GM18951 (cell line): ENCODE results near the gene ATP8A2.

Source experiments
- POLR2A ChIP-seq: IDR thresholded peaks from 4 replicates; pipeline ENCODE4 v1.6.1; 2011; ENCODE audit warnings: mild to moderate bottlenecking; ENCODE audit not compliant: insufficient read length, insufficient read depth; ENCODE audit errors: extremely low read depth
- in situ Hi-C: fragments of 300-500 bp; cut with MboI; formaldehyde crosslinking; loops from one replicate; pipeline ENCODE4 v1.12.0; 2022; ENCODE audit warnings: low sequenced_read_pairs, mixed read lengths, inconsistent platforms; ENCODE audit not compliant: unreplicated experiment

ATP8A2 gene

DNA sequence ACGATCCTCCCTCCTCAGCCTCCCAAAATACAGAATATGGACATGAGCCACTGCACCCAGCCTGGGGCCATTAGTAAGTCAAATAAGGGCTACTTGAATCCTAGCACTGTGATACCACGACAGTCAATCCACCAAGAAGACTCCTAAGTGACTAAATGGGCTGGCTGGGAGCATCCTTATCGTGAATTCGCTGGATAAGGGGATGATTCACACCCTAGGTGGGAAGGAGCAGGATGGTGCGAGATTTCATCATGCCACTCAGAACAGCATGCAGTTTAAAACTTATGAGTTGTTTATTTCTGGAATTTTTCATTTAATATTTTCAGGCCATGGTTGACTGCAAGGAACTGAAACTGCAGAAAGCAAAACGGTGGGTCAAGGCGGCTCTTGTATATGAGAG, 30.2 kb downstream of the ATP8A2 start:
- no peak for TF ChIP-seq POLR2A
- in situ Hi-C loops = no loop called here

DNA sequence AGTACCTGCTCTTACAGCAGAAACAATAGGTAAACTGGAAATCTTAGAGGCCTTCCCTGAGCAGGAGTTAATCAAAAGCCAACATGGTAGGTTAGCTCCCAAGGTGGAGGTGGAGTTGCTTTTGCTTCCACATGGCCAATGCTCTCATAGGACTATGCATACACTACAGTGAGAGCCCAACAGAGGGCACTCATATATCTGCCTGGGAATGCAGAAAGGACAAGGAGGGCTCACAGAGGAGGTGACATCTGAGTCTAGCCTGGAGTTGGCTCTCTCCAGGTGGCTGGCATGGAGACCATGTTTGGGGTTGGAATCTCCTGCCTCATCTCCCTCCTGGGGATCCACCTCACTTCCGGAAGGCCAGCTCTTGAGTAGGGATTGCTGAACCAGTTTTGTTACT, 34.6 kb downstream of the ATP8A2 start:
- in situ Hi-C loops = no loop called here
- no peak for TF ChIP-seq POLR2A

DNA sequence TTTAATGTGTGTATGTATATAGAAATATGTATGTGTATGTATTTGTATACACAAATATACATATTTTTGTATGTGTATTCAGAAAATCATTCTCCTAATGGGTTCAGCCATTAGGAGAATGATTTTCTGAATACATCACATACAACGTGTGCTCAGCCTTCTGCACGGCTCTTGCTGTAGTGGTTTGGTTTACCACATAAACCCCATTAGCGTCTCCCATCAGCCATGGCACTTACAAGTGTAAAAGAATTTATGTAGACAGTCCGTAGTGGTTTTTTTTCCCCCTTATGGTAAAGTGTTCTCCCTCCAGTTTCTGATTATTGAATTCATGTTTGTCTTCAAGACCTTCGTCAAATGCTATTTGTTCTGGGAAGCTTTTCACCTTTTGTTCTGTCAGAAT, 38.2 kb downstream of the ATP8A2 start:
- in situ Hi-C loops = no loop called here
- no peak for TF ChIP-seq POLR2A

DNA sequence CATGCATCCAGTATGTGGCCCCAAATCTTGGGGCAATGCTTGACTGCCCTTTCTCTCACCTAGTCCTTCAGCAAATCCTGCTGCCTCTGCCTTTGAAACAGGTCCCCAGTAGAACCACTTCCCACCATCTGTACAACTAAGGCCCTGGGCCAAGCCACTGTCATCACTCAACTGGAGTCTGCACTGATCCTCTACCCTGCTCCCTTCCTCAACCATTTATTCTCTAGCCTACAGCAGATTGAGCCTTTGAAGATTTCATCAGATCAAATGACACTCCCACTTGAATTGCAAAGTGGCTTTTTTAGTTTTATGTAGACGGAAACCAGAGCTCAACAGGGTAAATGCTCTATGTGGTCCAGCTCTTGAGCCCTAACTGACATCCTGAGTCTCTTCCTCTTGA, 43.5 kb downstream of the ATP8A2 start:
- in situ Hi-C loops = no loop called here
- TF ChIP-seq POLR2A = no peak

DNA sequence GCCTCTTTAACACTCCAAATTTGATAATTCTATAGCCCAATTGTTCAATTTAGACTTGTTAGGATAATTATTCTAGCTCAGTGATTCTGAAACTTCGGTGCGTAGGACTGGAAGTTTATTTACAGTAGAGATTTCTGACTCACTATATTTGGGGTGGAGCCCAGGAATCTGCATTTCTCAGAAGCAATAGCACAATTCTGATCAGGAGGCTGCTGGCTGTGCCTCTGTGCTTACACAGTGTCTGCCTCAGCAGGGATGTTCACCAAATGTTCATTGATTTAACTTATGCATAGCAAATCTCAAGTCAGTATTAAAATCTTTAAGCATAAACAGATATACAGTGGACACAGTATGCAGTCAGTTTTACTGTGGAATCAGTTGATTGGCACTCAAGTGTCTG, 45.8 kb downstream of the ATP8A2 start:
- in situ Hi-C loops = no loop called here
- TF ChIP-seq POLR2A = no peak

DNA sequence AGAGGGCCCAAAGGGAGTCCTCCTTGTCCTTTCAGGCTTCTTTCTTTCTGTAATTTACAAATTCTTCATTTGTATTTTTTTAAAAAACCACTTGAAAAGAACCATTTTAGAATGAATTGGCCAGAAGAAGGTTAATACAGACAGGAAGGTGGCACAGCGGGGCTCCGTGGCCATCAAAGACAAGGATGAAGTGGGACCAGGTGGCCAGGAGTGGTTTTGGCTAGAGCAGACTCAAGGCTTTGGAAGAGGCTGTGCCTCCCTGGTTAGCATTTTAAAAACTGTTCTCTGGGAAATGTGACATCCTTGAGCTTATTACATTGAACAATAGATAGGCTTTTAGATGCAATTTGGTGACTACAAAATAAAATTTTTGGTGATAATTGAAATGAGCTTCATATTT, 48.4 kb downstream of the ATP8A2 start:
- in situ Hi-C loops = no loop called here
- no peak for TF ChIP-seq POLR2A

DNA sequence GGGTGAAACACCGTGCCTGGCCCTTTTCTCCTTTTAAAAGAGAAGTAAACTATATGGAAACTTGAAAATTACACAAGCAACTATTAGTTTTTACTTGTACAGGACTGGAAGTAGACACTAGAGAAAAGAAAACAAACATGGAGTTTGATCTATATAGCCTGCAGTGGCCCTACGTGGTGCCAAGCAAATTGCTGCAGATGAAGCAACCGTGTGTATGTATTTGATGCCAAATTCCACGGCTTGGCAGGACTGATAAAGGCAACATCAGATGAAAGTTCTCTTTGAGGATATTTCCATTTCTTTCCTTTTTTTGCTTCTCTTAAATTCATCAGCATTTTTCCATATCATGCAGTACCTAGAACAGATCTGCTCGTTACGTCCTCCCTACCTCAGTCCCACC, 49.8 kb downstream of the ATP8A2 start:
- no peak for TF ChIP-seq POLR2A
- in situ Hi-C loops = no loop called here

DNA sequence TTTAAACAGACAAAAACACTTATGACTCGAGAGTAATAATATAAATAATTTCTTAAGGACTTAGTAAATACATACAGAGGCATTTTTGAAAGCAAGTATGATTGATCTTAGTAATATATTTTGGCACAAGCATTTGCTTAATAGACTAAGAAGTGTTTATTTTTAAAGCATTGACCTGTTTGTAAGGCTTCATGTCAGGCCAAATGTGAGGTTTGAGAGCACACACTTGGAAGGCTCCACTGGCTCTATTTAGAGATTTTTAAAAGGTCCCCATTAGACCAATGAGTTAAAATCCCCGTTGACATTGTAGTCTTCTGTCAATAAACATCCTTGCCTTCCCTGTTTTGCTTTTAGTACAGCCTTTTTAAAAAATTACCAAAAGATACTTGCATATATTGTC, 50.4 kb downstream of the ATP8A2 start:
- TF ChIP-seq POLR2A = no peak
- in situ Hi-C loops = no loop called here

DNA sequence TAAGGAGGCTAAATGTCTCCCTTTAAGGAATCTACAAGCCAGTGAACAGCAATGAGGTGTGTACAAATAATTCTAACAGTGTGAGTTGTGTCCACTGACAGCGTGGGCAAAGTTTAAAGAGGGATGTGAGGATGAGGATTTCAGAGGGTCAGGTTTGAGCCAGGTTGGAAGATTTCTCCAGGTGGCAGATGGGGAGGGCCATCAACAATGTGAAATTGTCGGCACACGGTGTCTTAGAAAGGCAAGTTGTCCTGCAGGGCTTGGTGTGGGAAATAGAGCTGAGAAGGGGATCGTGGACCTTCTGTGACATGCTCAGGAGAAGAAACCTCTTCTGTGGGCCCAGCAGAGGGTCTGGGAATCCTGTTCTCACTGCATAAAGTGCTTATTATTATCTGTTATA, 52.1 kb downstream of the ATP8A2 start:
- no peak for TF ChIP-seq POLR2A
- in situ Hi-C loops = no loop called here

DNA sequence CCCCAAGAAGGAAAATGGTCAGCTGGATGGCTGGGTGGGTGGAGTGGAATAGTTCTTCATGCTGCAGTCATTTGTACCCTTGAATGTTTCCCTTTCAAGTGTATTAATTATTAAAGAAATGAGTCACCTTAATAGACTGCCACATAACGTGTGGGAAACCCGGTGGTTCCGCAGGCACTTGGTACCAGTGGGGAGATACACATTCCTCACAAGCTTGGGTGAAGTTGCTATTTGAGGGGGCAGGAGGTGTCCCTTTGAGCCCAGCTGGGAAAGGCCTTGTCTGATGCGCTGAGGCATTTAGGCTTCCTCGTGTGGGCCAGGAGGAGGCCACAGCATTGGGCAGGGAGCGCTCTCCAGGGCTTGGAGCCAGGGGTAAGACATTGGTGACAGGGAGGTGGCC, 57.7 kb downstream of the ATP8A2 start:
- in situ Hi-C loops = no loop called here
- TF ChIP-seq POLR2A = no peak

DNA sequence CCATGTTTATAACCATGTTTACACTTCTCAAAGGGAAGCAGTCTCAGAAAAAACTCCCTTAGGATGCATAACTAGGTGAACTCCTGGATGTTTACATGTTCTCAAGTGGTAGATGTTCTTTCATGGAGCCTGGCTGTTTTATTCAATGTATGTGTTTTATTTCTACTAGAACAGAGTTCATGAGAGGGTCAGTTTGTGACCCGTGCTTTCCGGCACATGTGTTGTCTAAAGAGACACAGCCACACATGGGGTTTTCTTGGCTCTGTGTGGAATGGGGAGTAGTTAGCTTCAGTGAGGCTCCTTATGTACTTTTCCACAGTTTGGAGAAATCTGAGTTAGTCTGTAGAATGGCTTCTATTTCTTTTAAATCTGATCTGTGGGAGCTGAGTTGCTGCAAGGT, 60.9 kb downstream of the ATP8A2 start:
- TF ChIP-seq POLR2A = no peak

DNA sequence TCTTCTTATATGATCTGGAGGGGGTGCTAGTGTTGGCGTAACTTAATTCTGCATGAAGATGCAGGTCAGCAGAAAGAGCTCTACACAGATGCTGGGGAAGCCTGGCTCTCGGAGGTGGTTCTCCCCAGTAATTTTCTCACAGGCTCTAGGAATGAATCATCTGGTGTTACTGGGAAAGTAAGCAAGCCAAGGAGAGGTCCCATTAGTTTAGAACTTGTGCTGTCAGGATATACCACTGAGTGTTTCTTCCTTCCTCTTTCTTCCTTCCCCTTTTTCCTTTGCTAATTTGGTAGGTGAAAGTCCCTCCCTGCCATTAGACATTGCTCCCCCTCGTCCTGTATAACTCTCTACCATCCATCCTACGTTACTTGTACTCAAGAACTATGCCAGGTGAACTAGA, 68.3 kb downstream of the ATP8A2 start:
- in situ Hi-C loops = no loop called here
- TF ChIP-seq POLR2A = no peak

More for the DNA sequence above, 60.9 kb downstream of the ATP8A2 start:
- in situ Hi-C loops = no loop called here

DNA sequence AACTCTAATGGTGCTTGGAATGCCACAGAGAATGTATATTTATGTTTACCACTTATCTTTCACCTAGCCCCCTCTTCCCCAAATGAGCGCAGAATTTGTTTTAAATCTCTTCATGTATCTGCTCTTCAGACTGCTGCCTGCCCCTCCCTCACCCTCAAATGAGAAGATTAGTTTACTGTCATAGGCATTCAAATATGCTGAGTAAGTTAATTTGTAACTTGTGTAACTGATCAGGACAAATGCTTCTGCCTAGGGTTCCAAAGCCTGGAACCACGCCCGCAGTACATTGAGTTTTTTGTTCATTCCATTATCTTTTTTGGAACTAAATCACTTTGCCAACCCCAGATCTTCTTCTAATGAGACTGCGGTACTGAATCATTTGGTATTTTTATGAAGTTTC, 74.5 kb downstream of the ATP8A2 start:
- TF ChIP-seq POLR2A = no peak
- in situ Hi-C loops = no loop called here

DNA sequence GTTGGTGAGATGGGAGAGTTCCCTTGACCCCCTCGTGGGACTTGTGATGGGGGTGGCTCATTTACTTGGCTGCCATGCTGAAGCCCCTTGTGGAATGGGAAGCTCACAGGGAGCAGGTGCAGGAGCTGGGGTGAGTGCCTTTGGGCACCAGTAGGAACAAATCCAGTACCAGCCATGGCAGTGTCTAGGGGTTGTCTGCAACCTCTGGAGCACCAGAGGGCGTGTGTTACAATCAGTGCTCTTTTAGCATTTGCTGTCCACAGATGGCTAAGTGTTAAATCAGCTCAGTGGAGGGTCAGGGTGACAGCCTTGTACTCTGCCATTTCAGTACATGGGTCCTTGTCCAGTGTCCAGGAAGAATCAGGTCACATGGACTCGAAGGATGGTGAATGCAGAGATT, 75.6 kb downstream of the ATP8A2 start:
- no peak for TF ChIP-seq POLR2A
- in situ Hi-C loops = no loop called here

DNA sequence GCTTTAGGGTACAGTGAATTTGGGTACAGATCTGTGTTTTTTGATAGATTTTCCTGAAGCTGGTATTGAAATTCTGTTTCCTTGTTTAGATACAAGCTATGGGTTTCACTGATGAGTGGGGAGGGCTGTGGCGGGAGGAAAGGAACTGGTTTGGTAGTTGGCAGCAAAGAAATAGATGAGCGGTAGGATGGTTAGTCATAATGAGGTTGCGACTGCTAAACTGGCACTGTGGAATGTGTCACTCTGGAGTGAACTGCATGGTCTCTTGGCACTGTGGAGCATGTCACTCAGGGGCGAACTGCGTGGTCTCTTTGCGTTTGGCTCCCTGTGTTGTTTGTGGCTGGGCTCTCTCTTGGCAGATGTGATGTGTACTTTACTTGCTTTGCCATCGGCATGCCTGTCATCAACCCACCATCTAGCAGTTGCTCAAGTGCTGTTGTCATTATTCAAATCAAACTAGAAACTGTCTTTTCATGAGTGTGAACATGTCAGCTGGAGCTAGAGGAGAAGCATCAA, 82.1 kb downstream of the ATP8A2 start:
- in situ Hi-C loops = no loop called here
- no peak for TF ChIP-seq POLR2A
